ENCODE results near the gene RNPEPL1.
"Not testable (repeated sequence)": the region's sequence is repeated elsewhere in the genome, so short reads cannot be mapped to it uniquely, and the experiment has no call there.

RNPEPL1 gene

GRCh38 chr2:240604939-240605716 is 36.8 kb downstream of the RNPEPL1 start:
- no peak for DNase-seq (ENCODE audit: low read depth)

- no peak for DNase-seq (ENCODE audit: low read depth)
Measured at GRCh38 chr2:240605867-240606743, 37.8 kb downstream of the RNPEPL1 start.

- no peak for DNase-seq (ENCODE audit: low read depth)
Measured at GRCh38 chr2:240611601-240612210, 43.4 kb downstream of the RNPEPL1 start.

- DNase-seq (ENCODE audit: low read depth) = no peak
Measured at GRCh38 chr2:240613781-240614180, 45.5 kb downstream of the RNPEPL1 start.

GRCh38 chr2:240614391-240614790 is 46.1 kb downstream of the RNPEPL1 start:
- no peak for DNase-seq (ENCODE audit: low read depth)

- DNase-seq (ENCODE audit: low read depth) = no peak
Measured at GRCh38 chr2:240615396-240615795, 47.1 kb downstream of the RNPEPL1 start.

GRCh38 chr2:240615820-240616547 is 47.7 kb downstream of the RNPEPL1 start:
- no peak for DNase-seq (ENCODE audit: low read depth)

GRCh38 chr2:240616860-240617666 is 48.8 kb downstream of the RNPEPL1 start:
- DNase-seq (ENCODE audit: low read depth) = not testable (repeated sequence)

GRCh38 chr2:240618776-240619175 is 50.5 kb downstream of the RNPEPL1 start:
- DNase-seq (ENCODE audit: low read depth) = no peak

- DNase-seq (ENCODE audit: low read depth) = no peak
Measured at GRCh38 chr2:240619506-240620148, 51.3 kb downstream of the RNPEPL1 start.

- DNase-seq (ENCODE audit: low read depth) = no peak
Measured at GRCh38 chr2:240620149-240620731, 52.0 kb downstream of the RNPEPL1 start.

- DNase-seq (ENCODE audit: low read depth) = no peak
Measured at GRCh38 chr2:240620859-240621258, 52.6 kb downstream of the RNPEPL1 start.

GRCh38 chr2:240622060-240622411 is 53.8 kb downstream of the RNPEPL1 start:
- DNase-seq (ENCODE audit: low read depth) = no peak

- peak; percentile 47 for DNase-seq (ENCODE audit: low read depth)
Measured at GRCh38 chr2:240622531-240623235, 54.4 kb downstream of the RNPEPL1 start.

- no peak for DNase-seq (ENCODE audit: low read depth)
Measured at GRCh38 chr2:240623531-240624010, 55.3 kb downstream of the RNPEPL1 start.

- DNase-seq (ENCODE audit: low read depth) = no peak
Measured at GRCh38 chr2:240624011-240624949, 56.0 kb downstream of the RNPEPL1 start.

- peak; percentile 55 for DNase-seq (ENCODE audit: low read depth)
Measured at GRCh38 chr2:240624950-240625621, 56.8 kb downstream of the RNPEPL1 start, which contains the start of gene GPR35. Gene GPR35 (plus strand): TSS chr2:240625480. CDS start chr2:240629953, 4,473 bp downstream.

Data from activated T-cell treated with anti-CD3 and anti-CD28 coated beads for 1 hour (primary cell).